ENCODE results near the gene MAST4. TPM values are rescaled to one million over a fixed set of nuclear protein-coding genes. Genes with fewer than 3 reads are reported as not detected.
A peak's percentile ranks its signal among the peaks of the same experiment; 100 is the strongest.

The MAST4 gene
- total and polyA plus RNA-seq, 2 of the 8 experiments (the other 6 are each of a cell fraction or from before 2014, with no cell fraction given): 1.5 to 2.6 TPM

- WGBS, 2 experiments (ENCODE audit: extremely low coverage in 1 of 2, insufficient coverage in 1 of 2, insufficient read length in 1 of 2, insufficient replicate concordance in 2 of 2, low coverage in 1 of 2, low lambda C conversion rate in 2 of 2, missing lambda C conversion rate in 1 of 2): 92% methylated on average over 2 of the region's 2 CpGs; no CpG with 5 or more reads in 1 of the 2 experiments
- ChIA-PET CTCF (ENCODE audit: partially characterized antibody) (interaction anchor here (0.9 to 3.0 kb wide), 7 partner anchors 13 to 225 kb away, joined by 3 to 13 read pairs (median 5); no protein-coding TSS in a partner anchor), POLR2A (ENCODE audit: partially characterized antibody) (no interaction called here)
These were observed 128.4 kb downstream of the MAST4 start for GRCh38 chr5:66724349-66725139.

More at GRCh38 chr5:66724349-66725139, 128.4 kb downstream of the MAST4 start:
- H2BK20ac ChIP-seq (ENCODE audit: low read length): no peak overlapping the region
- H2BK120ac ChIP-seq (replicated peaks; ENCODE audit: low read depth, low read length): no peak overlapping the region
- no peak overlapping the region for H3K23ac ChIP-seq (ENCODE audit: insufficient read length)
- TF ChIP-seq, protein P1, sequence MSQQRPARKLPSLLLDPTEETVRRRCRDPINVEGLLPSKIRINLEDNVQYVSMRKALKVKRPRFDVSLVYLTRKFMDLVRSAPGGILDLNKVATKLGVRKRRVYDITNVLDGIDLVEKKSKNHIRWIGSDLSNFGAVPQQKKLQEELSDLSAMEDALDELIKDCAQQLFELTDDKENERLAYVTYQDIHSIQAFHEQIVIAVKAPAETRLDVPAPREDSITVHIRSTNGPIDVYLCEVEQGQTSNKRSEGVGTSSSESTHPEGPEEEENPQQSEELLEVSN (IDR thresholded peaks at IDR 0.05): no peak
- TF ChIP-seq CHD2 (IDR thresholded peaks at IDR 0.05; ENCODE audit: low read length) (no peak), HDAC6 (IDR thresholded peaks at IDR 0.05; ENCODE audit: low read depth, low read length) (no peak), CTBP2 (IDR thresholded peaks at IDR 0.05; ENCODE audit: borderline replicate concordance, insufficient read depth, insufficient read length, low read length) (no peak), NRF1 (IDR thresholded peaks at IDR 0.05; ENCODE audit: low read depth, low read length) (no peak), SP2 (IDR thresholded peaks at IDR 0.05; ENCODE audit: low read length) (no peak), HDAC2 (IDR thresholded peaks at IDR 0.05; ENCODE audit: borderline replicate concordance in 1 of 2, low read depth in 2 of 2, low read length in 2 of 2) (no peak)
- TF ChIP-seq, protein P2, sequence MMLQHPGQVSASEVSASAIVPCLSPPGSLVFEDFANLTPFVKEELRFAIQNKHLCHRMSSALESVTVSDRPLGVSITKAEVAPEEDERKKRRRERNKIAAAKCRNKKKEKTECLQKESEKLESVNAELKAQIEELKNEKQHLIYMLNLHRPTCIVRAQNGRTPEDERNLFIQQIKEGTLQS (IDR thresholded peaks at IDR 0.05; ENCODE audit: insufficient read depth, low read depth, low read length): no peak
- H3K4me3 ChIP-seq (ENCODE audit: extremely low read depth in 1 of 4, insufficient read depth in 2 of 4, low read depth in 3 of 4, low read length in 4 of 4): no peak overlapping the region
- no peak overlapping the region for H3K56ac ChIP-seq (replicated peaks; ENCODE audit: insufficient read length, low read depth, low read length)
- H2AK5ac ChIP-seq (ENCODE audit: low read depth, low read length): no peak overlapping the region
- H3K27me3 ChIP-seq (replicated peaks in 1 of 4; ENCODE audit: control insufficient read depth in 3 of 4, extremely low read depth in 1 of 4, insufficient read depth in 3 of 4, low read length in 3 of 4): no peaks in the 10 kb centered on the region
- H3K79me2 ChIP-seq (ENCODE audit: control insufficient read depth in 1 of 2, insufficient read depth in 2 of 2, low read length in 2 of 2): no peaks in the 10 kb centered on the region
- H2AFZ ChIP-seq (ENCODE audit: low read length): no peak overlapping the region
- no peak overlapping the region for H3K4ac ChIP-seq (replicated peaks; ENCODE audit: insufficient read length, low read depth, low read length)
- no peaks in the 10 kb centered on the region for H3K36me3 ChIP-seq (ENCODE audit: control insufficient read depth in 2 of 4, insufficient read depth in 4 of 4, low read length in 3 of 4)
- H3K14ac ChIP-seq (ENCODE audit: insufficient read length): no peak overlapping the region
- H2BK12ac ChIP-seq (ENCODE audit: low read depth, low read length): no peak overlapping the region
- no peaks in the 10 kb centered on the region for H3K79me1 ChIP-seq (ENCODE audit: low read depth, low read length)
- peak overlapping the region in 1 of 4 experiments; percentile 34; a peak in 1 of 7 replicates for H3K9ac ChIP-seq (replicated peaks in 1 of 4; ENCODE audit: extremely low read depth in 1 of 4, low read depth in 3 of 4, low read length in 3 of 4)
- DNase-seq (ENCODE audit: low read depth in 1 of 2, low spot score in 2 of 2) (no peak), FAIRE-seq (no peak)
- no peak overlapping the region for H3K4me2 ChIP-seq (ENCODE audit: insufficient read depth in 1 of 2, low read depth in 2 of 2, low read length in 2 of 2)
- H3K9me3 ChIP-seq (ENCODE audit: insufficient read depth in 2 of 2, low read depth in 1 of 2, low read length in 1 of 2): no peaks in the 10 kb centered on the region
- no peak overlapping the region for H3K18ac ChIP-seq (ENCODE audit: extremely low read depth, low read length)
- no peak overlapping the region for H4K91ac ChIP-seq (replicated peaks; ENCODE audit: insufficient read length, low read length)
- H3K27ac ChIP-seq (ENCODE audit: low read depth, low read length): no peak overlapping the region
- no peak overlapping the region for H2BK5ac ChIP-seq (ENCODE audit: low read depth, low read length)
- no peak overlapping the region for H4K8ac ChIP-seq (ENCODE audit: extremely low read depth, insufficient read depth, low read length)
- H4K20me1 ChIP-seq (replicated peaks in 1 of 2; ENCODE audit: control insufficient read depth in 1 of 2, insufficient read depth in 2 of 2, low read length in 2 of 2): no peaks in the 10 kb centered on the region
- H2BK15ac ChIP-seq (ENCODE audit: low read length): no peak overlapping the region
- H3K4me1 ChIP-seq (replicated peaks in 1 of 4; ENCODE audit: control insufficient read depth in 3 of 4, insufficient read depth in 4 of 4, low read length in 3 of 4): peaks cover 0 to 2% (median 0%) of the 10 kb centered on the region in 4 experiments; a peak in 3 of 7 replicates
- H3K23me2 ChIP-seq (ENCODE audit: low read depth, low read length): peaks cover 4% of the 10 kb centered on the region; the same call in 1 of the 2 replicates
- H4K5ac ChIP-seq (ENCODE audit: insufficient read length, low read depth, low read length): no peak overlapping the region

All from H1 (cell line).